Neuronal stem cell (in vitro differentiated cells): Measurements from ENCODE around the gene HOXC9.

Experiments used
- DNase-seq: peaks from one replicate; pipeline ENCODE4 v3.0.0-alpha.2; 2013; ENCODE audit warnings: low spot score
- H2AFZ ChIP-seq: one replicate; pipeline ENCODE4 v1.6.1; 2013; ENCODE audit warnings: mild to moderate bottlenecking, low read length, inconsistent platforms
- H2AK5ac ChIP-seq: 2 replicates; pipeline ENCODE4 v1.6.1; 2013; ENCODE audit warnings: low read depth, mild to moderate bottlenecking, inconsistent platforms, low read length, moderate library complexity, mixed read lengths
- H2BK120ac ChIP-seq: 2 replicates; pipeline ENCODE4 v1.6.1; 2013; ENCODE audit warnings: low read depth, mild to moderate bottlenecking, inconsistent platforms, low read length, moderate library complexity, mixed read lengths
- H2BK12ac ChIP-seq: one replicate; pipeline ENCODE4 v1.6.1; 2013; ENCODE audit warnings: low read length, inconsistent platforms
- H2BK15ac ChIP-seq: 2 replicates; pipeline ENCODE4 v1.6.1; 2013; ENCODE audit warnings: mild to moderate bottlenecking, low read length, inconsistent platforms, mixed read lengths
- H2BK5ac ChIP-seq: one replicate; pipeline ENCODE4 v1.6.1; 2013; ENCODE audit warnings: inconsistent platforms, mild to moderate bottlenecking, low read length, moderate library complexity
- H3K14ac ChIP-seq: one replicate; pipeline ENCODE4 v1.6.1; 2013; ENCODE audit warnings: low read length, inconsistent platforms
- H3K18ac ChIP-seq: 2 replicates; pipeline ENCODE4 v1.6.1; 2013; ENCODE audit warnings: low read length, inconsistent platforms
- H3K23ac ChIP-seq: 2 replicates; pipeline ENCODE4 v1.6.1; 2013; ENCODE audit warnings: low read depth, mild to moderate bottlenecking, mixed read lengths, low read length, inconsistent platforms; ENCODE audit not compliant: poor library complexity
- H3K27ac ChIP-seq: replicated peaks from 3 replicates; pipeline ENCODE4 v1.5.1; 2013; ENCODE audit warnings: low read length, inconsistent platforms
- H3K27me3 ChIP-seq, 3 experiments: 2 replicates each; pipeline ENCODE4 v1.6.1; 2013; ENCODE audit warnings: low read length in 3 of 3, mild to moderate bottlenecking in 2 of 3, inconsistent platforms in 1 of 3, low read depth in 1 of 3, mixed read lengths in 1 of 3, moderate library complexity in 1 of 3; ENCODE audit not compliant: control insufficient read depth in 3 of 3, insufficient read depth in 3 of 3
- H3K36me3 ChIP-seq, 2 donors: replicated peaks in 1 of 2; 2 replicates each; pipeline ENCODE4 v1.6.1; 2013; ENCODE audit warnings: low read length in 2 of 2; ENCODE audit not compliant: control insufficient read depth in 2 of 2, insufficient read depth in 2 of 2
- H3K4ac ChIP-seq: 2 replicates; pipeline ENCODE4 v1.6.1; 2013; ENCODE audit warnings: inconsistent platforms, mild to moderate bottlenecking, low read length, moderate library complexity
- H3K4me1 ChIP-seq, 2 donors: 1 replicate in 1 of 2; 2 replicates in 1 of 2; pipeline ENCODE4 v1.6.1; 2013; ENCODE audit warnings: low read length in 2 of 2, low read depth in 1 of 2; ENCODE audit not compliant: control insufficient read depth in 2 of 2, insufficient read depth in 1 of 2
- H3K4me2 ChIP-seq: one replicate; pipeline ENCODE4 v1.6.1; 2013; ENCODE audit warnings: mild to moderate bottlenecking, low read length, inconsistent platforms; ENCODE audit not compliant: insufficient read depth, poor library complexity, severe bottlenecking
- H3K4me3 ChIP-seq, 2 donors: 2 replicates each; pipeline ENCODE4 v1.5.1; 2013; ENCODE audit warnings: low read length in 2 of 2, mild to moderate bottlenecking in 2 of 2, inconsistent platforms in 1 of 2, moderate library complexity in 1 of 2
- H3K79me1 ChIP-seq: one replicate; pipeline ENCODE4 v1.6.1; 2013; ENCODE audit warnings: low read depth, mild to moderate bottlenecking, inconsistent platforms, low read length, moderate library complexity
- H3K9ac ChIP-seq: one replicate; pipeline ENCODE4 v1.6.1; 2013; ENCODE audit warnings: mild to moderate bottlenecking, low read depth, low read length, inconsistent platforms; ENCODE audit not compliant: poor library complexity
- H3K9me3 ChIP-seq, 2 donors: replicated peaks in 1 of 2; 2 replicates each; pipeline versions ENCODE3 to v1.6.1; 2013; ENCODE audit warnings: low read length in 2 of 2, mild to moderate bottlenecking in 2 of 2, inconsistent platforms in 1 of 2, low read depth in 1 of 2, mixed read lengths in 1 of 2, moderate library complexity in 1 of 2; ENCODE audit not compliant: control insufficient read depth in 2 of 2, insufficient read depth in 1 of 2
- H4K8ac ChIP-seq: one replicate; pipeline ENCODE4 v1.6.1; 2013; ENCODE audit warnings: low read depth, mild to moderate bottlenecking, inconsistent platforms, low read length, moderate library complexity
- H4K91ac ChIP-seq: one replicate; pipeline ENCODE4 v1.6.1; 2013; ENCODE audit warnings: low read length, low read depth, mild to moderate bottlenecking, inconsistent platforms; ENCODE audit not compliant: poor library complexity
- WGBS, 2 donors: extraction: QIAGEN DNeasy Blood & Tissue Kit; methylation state at CpG; one replicate each; pipeline ENCODE4 v1.1.7; 2013; ENCODE audit warnings: missing lambda C conversion rate in 2 of 2, mixed read lengths in 1 of 2; ENCODE audit not compliant: insufficient read length in 2 of 2, insufficient replicate concordance in 1 of 2; ENCODE audit errors: extremely low coverage in 2 of 2; 5-methylcytosine and 5-hydroxymethylcytosine counted together

HOXC9 gene

GRCh38 chr12:54047964-54048303 is 48.0 kb downstream of the HOXC9 start:
- Histone ChIP-seq H2BK5ac (no peak overlapping the region), H3K18ac (no peak overlapping the region), H3K4ac (no peak overlapping the region), H3K79me1 (no peaks in the 10 kb centered on the region), H3K36me3 (no peaks in the 10 kb centered on the region), H4K91ac (no peak overlapping the region), H3K4me2 (no peak overlapping the region), H3K9ac (no peak overlapping the region), H3K4me3 (no peak overlapping the region), H3K14ac (no peak overlapping the region), H3K4me1 (no peaks in the 10 kb centered on the region), H3K9me3 (no peaks in the 10 kb centered on the region), H2AFZ (no peak overlapping the region), H4K8ac (no peak overlapping the region), H3K23ac (no peak overlapping the region), H2BK15ac (no peak overlapping the region), H3K27me3 (peaks cover 50 to 100% (median 97%) of the 10 kb centered on the region in 3 experiments), H2AK5ac (no peak overlapping the region), H2BK12ac (no peak overlapping the region), H2BK120ac (no peak overlapping the region), H3K27ac (no peak overlapping the region)
- no CpG with 5 or more reads among the region's 8 CpGs for WGBS, 2 donors
- no peak for DNase-seq

DNA sequence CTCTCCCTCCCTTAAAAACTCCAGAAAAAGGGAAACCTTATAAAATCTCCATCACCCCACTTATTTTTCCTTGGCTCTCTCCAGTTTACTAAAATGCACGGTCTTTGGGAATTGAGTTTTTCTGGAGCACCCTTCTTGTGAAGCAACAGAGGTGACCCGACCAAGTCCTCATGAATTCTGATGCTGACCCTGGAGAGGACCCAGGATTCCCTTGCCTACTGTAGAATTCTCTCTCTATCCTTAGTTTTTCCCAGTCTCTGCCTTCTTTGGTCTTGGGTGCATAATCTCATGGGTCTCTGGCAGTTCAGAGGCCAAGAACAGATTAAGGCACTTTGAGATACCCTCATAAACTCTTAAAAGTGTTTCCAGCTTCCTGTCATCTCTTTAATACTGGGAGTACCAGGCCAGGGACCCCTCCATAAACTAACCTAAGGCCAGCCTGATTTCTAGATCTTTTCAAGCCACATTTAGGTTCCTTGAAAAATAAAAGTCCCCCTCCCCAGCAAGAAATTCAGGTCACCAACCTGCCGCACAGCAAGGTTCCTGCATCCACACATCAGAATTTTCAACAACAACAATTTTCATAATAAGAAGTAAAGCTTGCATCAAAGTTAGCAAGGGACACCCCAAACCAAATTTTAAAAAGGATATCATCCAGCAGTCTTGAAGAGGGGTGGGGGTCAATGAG is 48.6 kb downstream of the HOXC9 start:
- no peak overlapping the region for H2BK15ac ChIP-seq
- no peak overlapping the region for H2AFZ ChIP-seq
- H3K4me3 ChIP-seq: no peak overlapping the region
- no peak overlapping the region for H2BK5ac ChIP-seq
- H3K27ac ChIP-seq: no peak overlapping the region
- H2AK5ac ChIP-seq: no peak overlapping the region
- no peak overlapping the region for H3K4me2 ChIP-seq
- no peaks in the 10 kb centered on the region for H3K4me1 ChIP-seq
- DNase-seq: no peak
- no peak overlapping the region for H3K9ac ChIP-seq
- no peak overlapping the region for H3K18ac ChIP-seq
- no peak overlapping the region for H3K23ac ChIP-seq
- H3K79me1 ChIP-seq: no peaks in the 10 kb centered on the region
- H2BK12ac ChIP-seq: no peak overlapping the region
- no peak overlapping the region for H4K8ac ChIP-seq
- no peaks in the 10 kb centered on the region for H3K36me3 ChIP-seq
- no peak overlapping the region for H3K14ac ChIP-seq
- no peaks in the 10 kb centered on the region for H3K9me3 ChIP-seq
- no peak overlapping the region for H4K91ac ChIP-seq
- no CpG with 5 or more reads among the region's 3 CpGs for WGBS, 2 donors
- H3K4ac ChIP-seq: no peak overlapping the region
- peaks cover 57 to 100% (median 97%) of the 10 kb centered on the region in 3 experiments for H3K27me3 ChIP-seq
- H2BK120ac ChIP-seq: no peak overlapping the region

GRCh38 chr12:54049108-54049507 is 49.1 kb downstream of the HOXC9 start:
- H3K4me1 ChIP-seq: no peaks in the 10 kb centered on the region
- no peak overlapping the region for H2BK15ac ChIP-seq
- peaks cover 60 to 100% (median 97%) of the 10 kb centered on the region in 3 experiments for H3K27me3 ChIP-seq
- DNase-seq: no peak
- no peak overlapping the region for H3K4me2 ChIP-seq
- H2BK120ac ChIP-seq: no peak overlapping the region
- no peaks in the 10 kb centered on the region for H3K79me1 ChIP-seq
- H2BK5ac ChIP-seq: no peak overlapping the region
- no peak overlapping the region for H3K9ac ChIP-seq
- H3K36me3 ChIP-seq: no peaks in the 10 kb centered on the region
- no peak overlapping the region for H3K4me3 ChIP-seq
- no peak overlapping the region for H3K23ac ChIP-seq
- no peaks in the 10 kb centered on the region for H3K9me3 ChIP-seq
- no peak overlapping the region for H4K91ac ChIP-seq
- H3K14ac ChIP-seq: no peak overlapping the region
- no peak overlapping the region for H4K8ac ChIP-seq
- H2AK5ac ChIP-seq: no peak overlapping the region
- no peak overlapping the region for H3K4ac ChIP-seq
- H2BK12ac ChIP-seq: no peak overlapping the region
- H3K27ac ChIP-seq: no peak overlapping the region
- H2AFZ ChIP-seq: no peak overlapping the region
- H3K18ac ChIP-seq: no peak overlapping the region
- no CpG with 5 or more reads among the region's 6 CpGs for WGBS, 2 donors

- no peak overlapping the region for H2BK120ac ChIP-seq
- no peak overlapping the region for H3K18ac ChIP-seq
- no peak overlapping the region for H3K14ac ChIP-seq
- no peak overlapping the region for H2BK12ac ChIP-seq
- H3K4ac ChIP-seq: no peak overlapping the region
- no peaks in the 10 kb centered on the region for H3K4me1 ChIP-seq
- no peaks in the 10 kb centered on the region for H3K36me3 ChIP-seq
- no peak overlapping the region for H3K23ac ChIP-seq
- H4K91ac ChIP-seq: no peak overlapping the region
- no peak overlapping the region for H2AK5ac ChIP-seq
- no CpG with 5 or more reads among the region's 2 CpGs for WGBS, 2 donors
- no peak overlapping the region for H2AFZ ChIP-seq
- no peak overlapping the region for H2BK5ac ChIP-seq
- H3K27ac ChIP-seq: no peak overlapping the region
- no peak overlapping the region for H3K9ac ChIP-seq
- H3K9me3 ChIP-seq: no peaks in the 10 kb centered on the region
- no peak overlapping the region for H2BK15ac ChIP-seq
- H3K4me3 ChIP-seq: no peak overlapping the region
- no peak overlapping the region for H4K8ac ChIP-seq
- no peak for DNase-seq
- H3K79me1 ChIP-seq: no peaks in the 10 kb centered on the region
- H3K4me2 ChIP-seq: no peak overlapping the region
- peaks cover 66 to 99% (median 98%) of the 10 kb centered on the region in 3 experiments for H3K27me3 ChIP-seq
Measured at GRCh38 chr12:54050482-54050810, 50.5 kb downstream of the HOXC9 start.
